CD4-positive, alpha-beta T cell (primary cell): ENCODE data around the gene GJE1. TPM values are rescaled to one million over a fixed set of nuclear protein-coding genes. Genes with fewer than 3 reads are reported as not detected.
"Not testable (repeated sequence)": the region's sequence is repeated elsewhere in the genome, so short reads cannot be mapped to it uniquely, and the experiment has no call there.

Source experiments
- ATAC-seq: fragments of 200-7000 bp; cut with Tn5 transposase; one replicate; pipeline ENCODE4 v1.10.0; 2022; ENCODE audit warnings: mild to moderate bottlenecking; ENCODE audit not compliant: poor library complexity
- CTCF ChIA-PET: fragments of 350-600 bp; sonication (Branson Sonifier 250); formaldehyde crosslinking; loops from one replicate; lab custom pipeline; 2021; ENCODE audit warnings: antibody characterized with exemption, inconsistent platforms; lab: Charles Lee
- POLR2A ChIA-PET: fragments of 350-600 bp; sonication (Branson Sonifier 250); formaldehyde crosslinking; loops from one replicate; lab custom pipeline; 2021; ENCODE audit warnings: antibody characterized with exemption, inconsistent platforms; lab: Charles Lee
- DNase-seq, 14 experiments: peaks; one replicate each; pipeline ENCODE4 v3.0.0-alpha.2; 2013 to 2020; ENCODE audit warnings: mixed read lengths in 2 of 14
- H3K27ac ChIP-seq, 2 donors: one replicate each; pipeline versions ENCODE4 v1.5.1 to v1.7.0; 2013; ENCODE audit warnings: low read length in 2 of 2, low read depth in 1 of 2, mild to moderate bottlenecking in 1 of 2
- H3K27me3 ChIP-seq, 2 experiments: 1 replicate in 1 of 2; 2 replicates in 1 of 2; pipeline versions ENCODE4 v1.6.1 to v1.7.0; 2013; ENCODE audit warnings: low read length in 2 of 2, control low read depth in 1 of 2, mild to moderate bottlenecking in 1 of 2, moderate library complexity in 1 of 2; ENCODE audit not compliant: insufficient read depth in 2 of 2, control insufficient read depth in 1 of 2
- H3K36me3 ChIP-seq: one replicate; pipeline ENCODE4 v1.6.1; 2013; ENCODE audit warnings: low read length, control low read depth; ENCODE audit not compliant: insufficient read depth
- H3K4me1 ChIP-seq: one replicate; pipeline ENCODE4 v1.6.1; 2013; ENCODE audit warnings: low read length, control low read depth; ENCODE audit not compliant: insufficient read depth
- H3K4me3 ChIP-seq: one replicate; pipeline ENCODE4 v1.5.1; 2013; ENCODE audit warnings: mild to moderate bottlenecking, low read length, moderate library complexity
- H3K9me3 ChIP-seq, 2 experiments: 1 replicate in 1 of 2; 2 replicates in 1 of 2; pipeline versions ENCODE4 v1.6.1 to v1.7.0; 2013; ENCODE audit warnings: low read length in 2 of 2, mild to moderate bottlenecking in 2 of 2, control low read depth in 1 of 2, moderate library complexity in 1 of 2; ENCODE audit not compliant: control insufficient read depth in 1 of 2, insufficient read depth in 1 of 2
- H3K27ac Mint-ChIP-seq: one replicate; pipeline ENCODE4 v1.8.0; 2020; ENCODE audit warnings: mixed read lengths
- H3K27me3 Mint-ChIP-seq: one replicate; pipeline ENCODE4 v1.8.0; 2021; ENCODE audit warnings: mixed read lengths
- H3K36me3 Mint-ChIP-seq: one replicate; pipeline ENCODE4 v1.8.0; 2021; ENCODE audit warnings: low read depth, mixed read lengths
- H3K4me1 Mint-ChIP-seq: one replicate; pipeline ENCODE4 v1.8.0; 2021; ENCODE audit warnings: low read depth, mixed read lengths
- H3K4me3 Mint-ChIP-seq: one replicate; pipeline ENCODE4 v1.8.0; 2020; ENCODE audit warnings: mild to moderate bottlenecking, mixed read lengths
- H3K9me3 Mint-ChIP-seq: one replicate; pipeline ENCODE4 v1.8.0; 2020; ENCODE audit warnings: mixed read lengths
- CTCF ChIP-seq: fragments of 200-600 bp; IDR thresholded peaks from one replicate; pipeline ENCODE4 v1.8.0; 2022; ENCODE audit warnings: antibody characterized with exemption, mild to moderate bottlenecking
- intact Hi-C, 2 experiments: fragments of 100-400 bp; cut with DNase I in 1 of 2; cut with micrococcal nuclease in 1 of 2; formaldehyde crosslinking; loops; one replicate each; pipeline versions ENCODE4 v1.15.1 to v1.9.0; 2023 to 2025; cut with DNase I, micrococcal nuclease
- total RNA-seq, 174 experiments: library from RNA in 2 of 174; stranded (reverse) in 2 of 174; gene quantifications; one replicate each; pipeline ENCODE4 v1.2.3 and lab custom pipeline; 2021 to 2026

The GJE1 gene
- total RNA-seq, 2 experiments from 2014 or later, result not detected

- ChIA-PET POLR2A (interaction anchor here (1.9 kb wide), 1 partner anchor 8 kb away, joined by 12 read pairs; the partner anchor contains the start of genes NMBR and VTA1), CTCF (interaction anchor here (0.9 to 4.0 kb wide), 4 partner anchors 8 to 53 kb away, joined by 3 to 38 read pairs (median 10); partner anchors contain the start of genes NMBR and VTA1)
- Mint-ChIP-seq H3K27ac (peak overlapping the region; percentile 28), H3K27me3 (no peaks in the 10 kb centered on the region), H3K9me3 (no peaks in the 10 kb centered on the region), H3K36me3 (peaks cover 21% of the 10 kb centered on the region), H3K4me1 (peaks cover 70% of the 10 kb centered on the region), H3K4me3 (no peak overlapping the region)
- DNase-seq (no peak), ATAC-seq (no peak)
- TF ChIP-seq CTCF, result no peak
- peaks cover 3% of the 10 kb centered on the region for H3K36me3 ChIP-seq
- no peaks in the 10 kb centered on the region for H3K4me1 ChIP-seq
- H3K27ac ChIP-seq, result no peak overlapping the region
- intact Hi-C loops, result loop anchor here (5.0 to 10.0 kb wide), 2 partner anchors 232 to 410 kb away; no protein-coding TSS in a partner anchor
- no peak overlapping the region for H3K4me3 ChIP-seq
- H3K9me3 ChIP-seq, result no peaks in the 10 kb centered on the region
- no peaks in the 10 kb centered on the region for H3K27me3 ChIP-seq
These were observed 22.4 kb downstream of the GJE1 start for GRCh38 chr6:142155091-142155490.

- H3K9me3 ChIP-seq, result no peaks in the 10 kb centered on the region
- H3K9me3 Mint-ChIP-seq, result no peaks in the 10 kb centered on the region
- ATAC-seq (peak; percentile 76), DNase-seq (peak in 3 of 14 experiments; percentile 38 to 48 (median 45))
- TF ChIP-seq CTCF, result peak; percentile 68
- H3K27me3 Mint-ChIP-seq, result no peaks in the 10 kb centered on the region
- peak overlapping the region; percentile 28 for H3K27ac Mint-ChIP-seq
- no peaks in the 10 kb centered on the region for H3K27me3 ChIP-seq
- intact Hi-C loops, result loop anchor here (5.0 to 10.0 kb wide), 2 partner anchors 231 to 409 kb away; no protein-coding TSS in a partner anchor
- CTCF ChIA-PET, result interaction anchor here (0.9 to 4.0 kb wide), 7 partner anchors 8 to 52 kb away, joined by 3 to 38 read pairs (median 3); partner anchors contain the start of genes NMBR and VTA1
- peaks cover 11% of the 10 kb centered on the region for H3K36me3 Mint-ChIP-seq
- POLR2A ChIA-PET, result interaction anchor here (0.6 to 1.9 kb wide), 2 partner anchors 9 to 231 kb away, joined by 3 to 12 read pairs; partner anchors contain the start of genes NMBR and VTA1
- H3K4me3 ChIP-seq, result no peak overlapping the region
- H3K4me1 ChIP-seq, result peaks cover 4% of the 10 kb centered on the region
- peaks cover 2% of the 10 kb centered on the region for H3K36me3 ChIP-seq
- H3K27ac ChIP-seq, result no peak overlapping the region
- peaks cover 67% of the 10 kb centered on the region for H3K4me1 Mint-ChIP-seq
- no peak overlapping the region for H3K4me3 Mint-ChIP-seq
These were observed 23.4 kb downstream of the GJE1 start for GRCh38 chr6:142155895-142156757.

- not testable (repeated sequence) for H3K4me3 Mint-ChIP-seq, H3K9me3 ChIP-seq, H3K4me3 ChIP-seq, H3K27me3 ChIP-seq, ATAC-seq, H3K27ac ChIP-seq, H3K4me1 ChIP-seq, H3K27me3 Mint-ChIP-seq, DNase-seq, H3K36me3 ChIP-seq, H3K9me3 Mint-ChIP-seq, H3K36me3 Mint-ChIP-seq
- peak overlapping the region; percentile 28 for H3K27ac Mint-ChIP-seq
- peak; percentile 10 for TF ChIP-seq CTCF
- peaks cover 61% of the 10 kb centered on the region for H3K4me1 Mint-ChIP-seq
- ChIA-PET CTCF (interaction anchor here (0.9 to 4.0 kb wide), 7 partner anchors 8 to 318 kb away, joined by 3 to 38 read pairs (median 3); partner anchors contain the start of genes NMBR and VTA1), POLR2A (interaction anchor here (0.6 to 1.9 kb wide), 2 partner anchors 10 to 230 kb away, joined by 3 to 12 read pairs; partner anchors contain the start of genes NMBR and VTA1)
- intact Hi-C loops, result loop anchor here (5.0 to 10.0 kb wide), 2 partner anchors 231 to 408 kb away; no protein-coding TSS in a partner anchor
These were observed 24.0 kb downstream of the GJE1 start for GRCh38 chr6:142156758-142157068.
